Right atrium auricular region (tissue), 2 donors: ENCODE data around the gene ERF. TPM values are rescaled to one million over a fixed set of nuclear protein-coding genes. Genes with fewer than 3 reads are reported as not detected.

Experiments
- DNase-seq: peaks from one replicate; pipeline ENCODE4 v3.0.0-alpha.2; 2019; ENCODE audit warnings: low spot score
- H3K27ac ChIP-seq, 2 donors: fragments of 200-600 bp; sonication (generic); 1 replicate in 1 of 2; 2 replicates in 1 of 2; pipeline ENCODE4 v1.5.1; 2016 to 2019
- H3K27me3 ChIP-seq, 2 donors: fragments of 200-600 bp; sonication (generic); one replicate each; pipeline versions ENCODE4 v1.5.1 to v1.6.0; 2017 to 2019
- H3K36me3 ChIP-seq: fragments of 200-600 bp; sonication (generic); one replicate; pipeline ENCODE4 v1.5.1; 2016
- H3K4me1 ChIP-seq, 2 donors: fragments of 200-600 bp; sonication (generic); one replicate each; pipeline versions ENCODE4 v1.5.1 to v1.6.0; 2017 to 2019
- H3K4me3 ChIP-seq, 2 donors: fragments of 200-600 bp; sonication (generic); 1 replicate in 1 of 2; 2 replicates in 1 of 2; pipeline ENCODE4 v1.5.1; 2017 to 2019; ENCODE audit warnings: mild to moderate bottlenecking in 1 of 2, moderate library complexity in 1 of 2
- H3K9me3 ChIP-seq, 2 donors: fragments of 200-600 bp; sonication (generic); one replicate each; pipeline ENCODE4 v1.5.1; 2019
- total RNA-seq, 2 donors: library from RNA; depleted of rRNA; stranded (reverse); fragments of >200 nt; gene quantifications; one replicate each; pipeline ENCODE4 v1.1.0, GENCODE V29; 2016
- TF ChIP-seq, protein P1 (sequence below), 2 donors: fragments of 200-600 bp; sonication (generic); IDR thresholded peaks; one replicate each; pipeline ENCODE4 v1.5.1; 2019; ENCODE audit warnings: antibody characterized with exemption in 2 of 2

The ERF gene
- total RNA-seq, 2 donors from 2014 or later = 26.8 to 34.9 TPM

DNA sequence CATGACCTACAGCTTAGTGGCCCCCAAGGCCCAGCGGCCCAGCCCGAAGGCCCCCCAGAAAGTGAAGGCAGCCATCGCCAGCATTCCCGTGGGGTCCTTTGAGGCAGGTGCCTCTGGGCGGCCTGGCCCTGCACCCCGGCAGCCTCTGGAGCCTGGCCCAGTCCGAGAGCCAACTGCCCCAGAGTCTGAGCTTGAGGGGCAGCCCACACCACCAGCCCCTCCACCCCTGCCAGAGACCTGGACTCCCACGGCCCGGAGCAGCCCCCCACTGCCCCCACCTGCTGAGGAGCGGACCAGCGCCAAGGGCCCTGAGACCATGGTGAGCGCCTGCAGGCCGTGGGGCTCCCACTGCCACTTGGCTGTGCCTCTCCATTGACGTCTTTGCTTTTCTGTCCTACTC lies 38.0 kb upstream of the ERF start:
- TF ChIP-seq, protein P1, sequence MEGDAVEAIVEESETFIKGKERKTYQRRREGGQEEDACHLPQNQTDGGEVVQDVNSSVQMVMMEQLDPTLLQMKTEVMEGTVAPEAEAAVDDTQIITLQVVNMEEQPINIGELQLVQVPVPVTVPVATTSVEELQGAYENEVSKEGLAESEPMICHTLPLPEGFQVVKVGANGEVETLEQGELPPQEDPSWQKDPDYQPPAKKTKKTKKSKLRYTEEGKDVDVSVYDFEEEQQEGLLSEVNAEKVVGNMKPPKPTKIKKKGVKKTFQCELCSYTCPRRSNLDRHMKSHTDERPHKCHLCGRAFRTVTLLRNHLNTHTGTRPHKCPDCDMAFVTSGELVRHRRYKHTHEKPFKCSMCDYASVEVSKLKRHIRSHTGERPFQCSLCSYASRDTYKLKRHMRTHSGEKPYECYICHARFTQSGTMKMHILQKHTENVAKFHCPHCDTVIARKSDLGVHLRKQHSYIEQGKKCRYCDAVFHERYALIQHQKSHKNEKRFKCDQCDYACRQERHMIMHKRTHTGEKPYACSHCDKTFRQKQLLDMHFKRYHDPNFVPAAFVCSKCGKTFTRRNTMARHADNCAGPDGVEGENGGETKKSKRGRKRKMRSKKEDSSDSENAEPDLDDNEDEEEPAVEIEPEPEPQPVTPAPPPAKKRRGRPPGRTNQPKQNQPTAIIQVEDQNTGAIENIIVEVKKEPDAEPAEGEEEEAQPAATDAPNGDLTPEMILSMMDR (IDR thresholded peaks at IDR 0.05) = no peak
- H3K27me3 ChIP-seq = no peaks in the 10 kb centered on the region
- peaks cover 72% of the 10 kb centered on the region for H3K36me3 ChIP-seq
- no peak overlapping the region for H3K4me3 ChIP-seq
- no peak for DNase-seq
- H3K27ac ChIP-seq = no peak overlapping the region
- H3K9me3 ChIP-seq = no peaks in the 10 kb centered on the region
- no peaks in the 10 kb centered on the region for H3K4me1 ChIP-seq

GRCh38 chr19:42292042-42292960 lies 37.4 kb upstream of the ERF start:
- no peak for DNase-seq
- H3K9me3 ChIP-seq = no peaks in the 10 kb centered on the region
- peaks cover 79% of the 10 kb centered on the region for H3K36me3 ChIP-seq
- H3K4me3 ChIP-seq = no peak overlapping the region
- TF ChIP-seq, protein P1 (IDR thresholded peaks at IDR 0.05) = no peak
- H3K27ac ChIP-seq = no peak overlapping the region
- H3K4me1 ChIP-seq = no peaks in the 10 kb centered on the region
- no peaks in the 10 kb centered on the region for H3K27me3 ChIP-seq

GRCh38 chr19:42291435-42291810 lies 36.5 kb upstream of the ERF start:
- no peaks in the 10 kb centered on the region for H3K9me3 ChIP-seq
- H3K27me3 ChIP-seq = no peaks in the 10 kb centered on the region
- peaks cover 0 to 6% of the 10 kb centered on the region in 2 donors for H3K4me1 ChIP-seq
- no peak for DNase-seq
- H3K36me3 ChIP-seq = peaks cover 81% of the 10 kb centered on the region
- H3K4me3 ChIP-seq = no peak overlapping the region
- TF ChIP-seq, protein P1 (IDR thresholded peaks at IDR 0.05) = no peak
- H3K27ac ChIP-seq = no peak overlapping the region

GRCh38 chr19:42290523-42291434 lies 35.9 kb upstream of the ERF start:
- Histone ChIP-seq H3K27me3 (no peaks in the 10 kb centered on the region), H3K4me1 (peaks cover 0 to 13% of the 10 kb centered on the region in 2 donors), H3K27ac (no peak overlapping the region), H3K9me3 (no peaks in the 10 kb centered on the region), H3K36me3 (peaks cover 81% of the 10 kb centered on the region), H3K4me3 (no peak overlapping the region)
- DNase-seq = no peak
- TF ChIP-seq, protein P1 (IDR thresholded peaks at IDR 0.05) = peak in 1 of 2 donors; percentile 53

DNA sequence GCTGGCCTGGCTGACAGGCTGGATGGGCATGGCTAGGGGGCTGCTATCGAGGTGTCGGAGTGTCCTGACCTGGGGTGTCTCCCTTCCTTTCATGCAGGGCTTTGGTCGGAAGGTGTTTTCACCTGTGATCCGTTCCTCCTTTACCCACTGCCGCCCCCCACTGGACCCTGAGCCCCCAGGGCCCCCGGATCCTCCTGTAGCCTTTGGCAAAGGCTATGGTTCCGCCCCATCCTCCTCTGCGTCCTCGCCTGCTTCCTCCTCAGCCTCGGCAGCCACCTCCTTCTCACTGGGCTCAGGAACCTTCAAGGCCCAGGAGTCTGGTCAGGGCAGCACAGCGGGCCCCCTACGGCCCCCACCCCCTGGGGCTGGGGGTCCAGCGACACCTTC lies 35.2 kb upstream of the ERF start:
- Histone ChIP-seq H3K4me3 (no peak overlapping the region), H3K36me3 (peaks cover 80% of the 10 kb centered on the region), H3K27me3 (no peaks in the 10 kb centered on the region), H3K4me1 (peaks cover 0 to 19% of the 10 kb centered on the region in 2 donors), H3K27ac (no peak overlapping the region), H3K9me3 (no peaks in the 10 kb centered on the region)
- DNase-seq = no peak
- TF ChIP-seq, protein P1 (IDR thresholded peaks at IDR 0.05) = no peak
